Measurements from ENCODE around the gene ROM1. TPM values are rescaled to one million over a fixed set of nuclear protein-coding genes. Genes with fewer than 3 reads are reported as not detected.

The ROM1 gene
- total RNA-seq, 1 experiment from 2014 or later: 0.94 TPM

- no peak for TF ChIP-seq ZNF396 (CRISPR knock-in tag; IDR thresholded peaks at IDR 0.05; ENCODE audit: borderline replicate concordance)
- no peak for TF ChIP-seq E2F4 (CRISPR knock-in tag; IDR thresholded peaks at IDR 0.05; ENCODE audit: borderline replicate concordance, low read depth)
- TF ChIP-seq, protein P1, sequence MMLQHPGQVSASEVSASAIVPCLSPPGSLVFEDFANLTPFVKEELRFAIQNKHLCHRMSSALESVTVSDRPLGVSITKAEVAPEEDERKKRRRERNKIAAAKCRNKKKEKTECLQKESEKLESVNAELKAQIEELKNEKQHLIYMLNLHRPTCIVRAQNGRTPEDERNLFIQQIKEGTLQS (CRISPR knock-in tag; conservative IDR thresholded peaks at IDR 0.05): no peak
- 0 out of 2 replicates have a peak, but pooled peaks have one; percentile 34 for TF ChIP-seq GABPB1 (CRISPR knock-in tag; IDR thresholded peaks at IDR 0.05)
- no peak for TF ChIP-seq GTF2I (CRISPR knock-in tag; conservative IDR thresholded peaks at IDR 0.05)
- TF ChIP-seq E2F1 (CRISPR knock-in tag; IDR thresholded peaks at IDR 0.05): 0 out of 2 replicates have a peak, but pooled peaks have one; percentile 29
- TF ChIP-seq USF2 (CRISPR knock-in tag; IDR thresholded peaks at IDR 0.05): peak; percentile 36; the same call in 1 of the 2 replicates
- TF ChIP-seq ZNF219 (CRISPR knock-in tag; IDR thresholded peaks at IDR 0.05; ENCODE audit: borderline replicate concordance): no peak
- 0 out of 2 replicates have a peak, but pooled peaks have one; percentile 14 for TF ChIP-seq ELF4 (CRISPR knock-in tag; IDR thresholded peaks at IDR 0.05; ENCODE audit: low read depth)
- no peak for TF ChIP-seq MXD4 (CRISPR knock-in tag; IDR thresholded peaks at IDR 0.05; ENCODE audit: borderline replicate concordance)
- TF ChIP-seq MLX (CRISPR knock-in tag; IDR thresholded peaks at IDR 0.05): no peak
- peak; percentile 39; the same call in 1 of the 2 replicates for TF ChIP-seq FOXK1 (CRISPR knock-in tag; IDR thresholded peaks at IDR 0.05)
- TF ChIP-seq KAT7 (CRISPR knock-in tag; IDR thresholded peaks at IDR 0.05; ENCODE audit: borderline replicate concordance): peak; percentile 61; the same call in 1 of the 2 replicates
- peak; percentile 41; the same call in 1 of the 2 replicates for TF ChIP-seq MYBL2 (CRISPR knock-in tag; IDR thresholded peaks at IDR 0.05)
- no peak for TF ChIP-seq OVOL2 (CRISPR knock-in tag; IDR thresholded peaks at IDR 0.05; ENCODE audit: borderline replicate concordance)
- TF ChIP-seq, protein P2, sequence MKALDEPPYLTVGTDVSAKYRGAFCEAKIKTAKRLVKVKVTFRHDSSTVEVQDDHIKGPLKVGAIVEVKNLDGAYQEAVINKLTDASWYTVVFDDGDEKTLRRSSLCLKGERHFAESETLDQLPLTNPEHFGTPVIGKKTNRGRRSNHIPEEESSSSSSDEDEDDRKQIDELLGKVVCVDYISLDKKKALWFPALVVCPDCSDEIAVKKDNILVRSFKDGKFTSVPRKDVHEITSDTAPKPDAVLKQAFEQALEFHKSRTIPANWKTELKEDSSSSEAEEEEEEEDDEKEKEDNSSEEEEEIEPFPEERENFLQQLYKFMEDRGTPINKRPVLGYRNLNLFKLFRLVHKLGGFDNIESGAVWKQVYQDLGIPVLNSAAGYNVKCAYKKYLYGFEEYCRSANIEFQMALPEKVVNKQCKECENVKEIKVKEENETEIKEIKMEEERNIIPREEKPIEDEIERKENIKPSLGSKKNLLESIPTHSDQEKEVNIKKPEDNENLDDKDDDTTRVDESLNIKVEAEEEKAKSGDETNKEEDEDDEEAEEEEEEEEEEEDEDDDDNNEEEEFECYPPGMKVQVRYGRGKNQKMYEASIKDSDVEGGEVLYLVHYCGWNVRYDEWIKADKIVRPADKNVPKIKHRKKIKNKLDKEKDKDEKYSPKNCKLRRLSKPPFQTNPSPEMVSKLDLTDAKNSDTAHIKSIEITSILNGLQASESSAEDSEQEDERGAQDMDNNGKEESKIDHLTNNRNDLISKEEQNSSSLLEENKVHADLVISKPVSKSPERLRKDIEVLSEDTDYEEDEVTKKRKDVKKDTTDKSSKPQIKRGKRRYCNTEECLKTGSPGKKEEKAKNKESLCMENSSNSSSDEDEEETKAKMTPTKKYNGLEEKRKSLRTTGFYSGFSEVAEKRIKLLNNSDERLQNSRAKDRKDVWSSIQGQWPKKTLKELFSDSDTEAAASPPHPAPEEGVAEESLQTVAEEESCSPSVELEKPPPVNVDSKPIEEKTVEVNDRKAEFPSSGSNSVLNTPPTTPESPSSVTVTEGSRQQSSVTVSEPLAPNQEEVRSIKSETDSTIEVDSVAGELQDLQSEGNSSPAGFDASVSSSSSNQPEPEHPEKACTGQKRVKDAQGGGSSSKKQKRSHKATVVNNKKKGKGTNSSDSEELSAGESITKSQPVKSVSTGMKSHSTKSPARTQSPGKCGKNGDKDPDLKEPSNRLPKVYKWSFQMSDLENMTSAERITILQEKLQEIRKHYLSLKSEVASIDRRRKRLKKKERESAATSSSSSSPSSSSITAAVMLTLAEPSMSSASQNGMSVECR (CRISPR knock-in tag; IDR thresholded peaks at IDR 0.05; ENCODE audit: borderline replicate concordance): peak; percentile 44; the same call in 1 of the 2 replicates
- no peak for TF ChIP-seq EMX1 (CRISPR knock-in tag; IDR thresholded peaks at IDR 0.05)
- TF ChIP-seq NR2C2 (CRISPR knock-in tag; IDR thresholded peaks at IDR 0.05): peak; percentile 68; the same call in 1 of the 2 replicates
- TF ChIP-seq ZNF232 (CRISPR knock-in tag; IDR thresholded peaks at IDR 0.05): no peak
- TF ChIP-seq, protein P3, sequence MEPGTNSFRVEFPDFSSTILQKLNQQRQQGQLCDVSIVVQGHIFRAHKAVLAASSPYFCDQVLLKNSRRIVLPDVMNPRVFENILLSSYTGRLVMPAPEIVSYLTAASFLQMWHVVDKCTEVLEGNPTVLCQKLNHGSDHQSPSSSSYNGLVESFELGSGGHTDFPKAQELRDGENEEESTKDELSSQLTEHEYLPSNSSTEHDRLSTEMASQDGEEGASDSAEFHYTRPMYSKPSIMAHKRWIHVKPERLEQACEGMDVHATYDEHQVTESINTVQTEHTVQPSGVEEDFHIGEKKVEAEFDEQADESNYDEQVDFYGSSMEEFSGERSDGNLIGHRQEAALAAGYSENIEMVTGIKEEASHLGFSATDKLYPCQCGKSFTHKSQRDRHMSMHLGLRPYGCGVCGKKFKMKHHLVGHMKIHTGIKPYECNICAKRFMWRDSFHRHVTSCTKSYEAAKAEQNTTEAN (CRISPR knock-in tag; IDR thresholded peaks at IDR 0.05): 0 out of 2 replicates have a peak, but pooled peaks have one; percentile 38
These were observed 33.1 kb downstream of the ROM1 start, which contains the start of gene GANAB (continued) for GRCh38 chr11:62645946-62646824.

All from WTC11 (cell line).